WTC11 (cell line): ENCODE results near the gene PTGER1.
"Not testable (repeated sequence)": the region's sequence is repeated elsewhere in the genome, so short reads cannot be mapped to it uniquely, and the experiment has no call there.

Source experiments
- CREB1 ChIP-seq: sonication (generic); formaldehyde crosslinking; IDR thresholded peaks from 2 replicates; pipeline ENCODE4 v1.8.0; 2023; ENCODE audit warnings: mild to moderate bottlenecking, missing genetic modification reagents
- CTCF ChIP-seq: fragments of 200-600 bp; IDR thresholded peaks from 2 replicates; pipeline ENCODE4 v1.8.0; 2022; ENCODE audit warnings: antibody characterized with exemption
- E2F4 ChIP-seq: sonication (generic); formaldehyde crosslinking; IDR thresholded peaks from 2 replicates; pipeline ENCODE4 v1.8.1; 2022; ENCODE audit warnings: low read depth, mild to moderate bottlenecking, moderate library complexity, missing genetic modification reagents, borderline replicate concordance

- TF ChIP-seq CTCF; E2F4 (CRISPR knock-in tag); CREB1 (CRISPR knock-in tag): not testable (repeated sequence)
These were observed 12.8 kb downstream of the PTGER1 start for GRCh38 chr19:14462401-14462800.
